ENCODE measurements around the gene FAM131A.

FAM131A gene

DNA sequence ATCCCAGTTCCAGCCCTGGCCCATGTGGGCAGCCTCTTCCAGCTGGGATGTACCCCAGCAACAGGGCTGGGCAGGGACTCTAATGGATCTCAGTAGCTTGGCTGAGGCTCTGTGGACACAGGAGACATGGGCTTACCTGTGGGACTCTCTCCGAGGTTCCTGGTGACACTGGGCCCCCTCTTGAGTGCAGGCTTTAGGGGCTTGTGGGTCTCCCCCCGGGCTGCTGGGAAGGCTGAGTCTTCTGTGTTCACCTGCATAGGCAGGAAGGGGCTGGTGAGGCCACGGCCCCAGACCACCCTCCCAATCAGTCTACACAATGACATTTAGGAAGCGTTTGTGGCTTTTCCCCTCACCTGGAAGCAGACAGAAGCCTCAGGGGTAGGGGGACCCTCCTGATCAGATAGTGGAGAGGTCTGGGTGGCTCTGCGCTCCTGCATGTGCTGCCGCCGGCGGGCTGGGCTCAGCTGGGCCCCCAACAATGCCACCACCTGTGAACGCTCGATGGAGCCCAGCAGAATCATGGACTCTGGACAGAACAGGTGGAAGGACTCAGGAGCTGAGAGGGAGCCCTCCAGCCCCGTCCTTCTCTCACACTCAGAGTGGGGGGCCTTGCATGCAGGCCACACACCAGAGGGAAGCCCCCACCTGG lies 15.6 kb downstream of the FAM131A start:
- TF ChIP-seq GATA2 (IDR thresholded peaks at IDR 0.05; ENCODE audit: low read depth, low read length): no peak
- TF ChIP-seq GATA3 (IDR thresholded peaks at IDR 0.05; ENCODE audit: low read depth, low read length): no peak

DNA sequence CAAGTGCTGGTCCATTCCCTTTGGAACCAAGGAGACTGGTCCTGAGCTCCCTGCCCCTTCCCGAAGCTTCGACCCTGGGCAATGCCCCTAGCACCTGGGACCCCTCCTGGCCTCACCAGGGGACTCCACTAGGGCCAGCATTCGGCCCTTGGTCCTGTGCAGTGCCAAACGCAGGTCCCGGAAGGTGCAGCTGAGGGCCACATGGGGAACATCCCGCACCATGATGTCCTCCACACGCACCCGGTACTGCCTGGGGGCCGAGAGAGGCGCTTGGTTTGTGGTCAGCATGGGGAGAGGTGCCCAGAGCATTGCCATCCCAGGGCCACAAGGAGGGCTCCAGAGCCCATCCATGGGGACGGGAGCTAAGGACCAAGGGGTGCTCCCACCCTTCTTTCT lies 16.1 kb downstream of the FAM131A start:
- TF ChIP-seq GATA2 (IDR thresholded peaks at IDR 0.05; ENCODE audit: low read depth, low read length): no peak
- TF ChIP-seq GATA3 (IDR thresholded peaks at IDR 0.05; ENCODE audit: low read depth, low read length): no peak

DNA sequence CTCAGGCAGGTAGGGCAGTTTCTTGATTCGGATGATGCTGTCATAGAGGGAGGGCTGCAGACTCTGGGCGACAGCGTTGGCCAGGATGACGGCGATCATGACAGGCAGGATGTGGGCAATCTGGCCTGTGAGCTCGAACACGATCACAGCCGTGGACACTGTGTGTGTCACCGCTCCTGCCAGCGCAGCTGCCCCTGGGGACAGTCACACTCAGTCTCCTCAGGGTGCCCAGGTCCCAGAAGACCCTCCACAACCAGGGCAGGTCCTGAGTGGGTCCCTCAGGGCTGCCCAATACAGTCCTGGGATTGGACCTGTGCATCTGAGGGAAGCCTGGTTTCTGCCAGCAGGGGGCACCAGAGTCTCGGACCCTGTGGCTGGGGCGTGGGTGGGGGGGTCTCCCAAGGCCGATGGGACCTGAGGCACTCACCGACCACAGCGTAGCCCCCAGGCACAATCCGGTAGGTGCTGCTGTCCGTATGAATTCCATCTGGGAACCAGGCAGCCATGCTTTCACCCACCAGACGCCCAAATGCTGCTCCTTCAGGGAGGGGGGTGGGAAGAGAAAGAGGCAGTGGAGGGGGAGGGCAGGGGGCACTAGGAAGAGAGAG lies 16.8 kb downstream of the FAM131A start:
- no peak for TF ChIP-seq GATA2 (IDR thresholded peaks at IDR 0.05; ENCODE audit: low read depth, low read length)
- TF ChIP-seq GATA3 (IDR thresholded peaks at IDR 0.05; ENCODE audit: low read depth, low read length): no peak

DNA sequence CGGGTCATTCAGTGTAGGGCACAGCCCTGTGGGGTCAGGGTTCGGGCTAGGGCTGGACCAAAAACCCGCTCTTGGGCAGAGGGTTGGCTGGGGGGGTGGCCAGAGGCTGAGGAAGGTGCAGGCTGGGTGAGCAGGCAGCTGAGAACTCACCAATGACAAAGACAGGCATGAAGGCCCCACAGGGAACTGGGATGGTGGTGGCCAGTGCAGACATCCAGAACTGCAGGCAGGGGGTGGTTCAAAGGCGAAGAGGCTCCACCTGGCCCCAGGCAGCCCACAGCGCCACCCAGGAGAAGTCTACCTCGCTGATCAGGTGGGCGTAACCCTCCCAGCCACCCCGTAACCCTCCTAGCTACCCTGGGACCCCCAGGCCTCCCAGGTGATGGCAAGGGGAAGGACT lies 17.4 kb downstream of the FAM131A start:
- TF ChIP-seq GATA3 (IDR thresholded peaks at IDR 0.05; ENCODE audit: low read depth, low read length): no peak
- TF ChIP-seq GATA2 (IDR thresholded peaks at IDR 0.05; ENCODE audit: low read depth, low read length): no peak

DNA sequence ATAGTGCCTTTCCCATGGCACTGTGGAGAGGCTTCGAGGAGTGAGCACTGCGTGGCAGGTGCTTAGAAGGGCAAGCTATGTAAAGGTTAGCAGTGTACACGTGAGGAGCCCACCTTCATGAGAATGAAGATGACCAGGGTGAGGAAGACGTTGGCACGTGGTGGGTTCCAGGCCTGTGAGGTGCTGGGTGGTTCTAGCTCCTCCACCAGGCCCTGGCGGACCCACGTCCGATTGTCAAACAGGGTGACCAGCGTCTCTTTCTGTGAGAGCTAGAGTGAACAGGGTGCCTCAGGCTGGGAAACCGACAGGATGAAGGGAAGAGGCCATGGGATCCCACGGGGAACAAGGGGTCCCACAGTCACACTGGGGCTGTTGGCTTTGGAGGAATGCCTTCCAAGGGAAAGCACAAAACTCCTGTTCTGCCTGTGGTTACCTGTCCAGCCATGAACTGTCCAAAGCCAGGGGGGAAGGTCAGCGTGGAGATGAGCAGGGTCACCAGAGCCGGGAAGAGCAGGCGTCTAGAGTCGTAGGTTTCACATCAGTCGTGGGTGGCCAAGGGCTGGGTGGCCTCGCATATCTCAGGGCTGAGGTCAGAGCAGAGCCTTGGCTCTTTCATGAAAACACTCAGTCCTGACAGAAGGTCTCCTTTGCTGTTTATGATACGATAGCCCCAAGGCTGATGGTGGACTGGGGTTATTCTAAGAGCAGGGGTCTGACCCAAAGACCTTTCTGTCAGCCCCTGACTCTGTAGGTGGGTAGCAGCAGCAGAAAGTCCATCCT lies 18.1 kb downstream of the FAM131A start:
- TF ChIP-seq GATA3 (IDR thresholded peaks at IDR 0.05; ENCODE audit: low read depth, low read length) (no peak), GATA2 (IDR thresholded peaks at IDR 0.05; ENCODE audit: low read depth, low read length) (no peak)

DNA sequence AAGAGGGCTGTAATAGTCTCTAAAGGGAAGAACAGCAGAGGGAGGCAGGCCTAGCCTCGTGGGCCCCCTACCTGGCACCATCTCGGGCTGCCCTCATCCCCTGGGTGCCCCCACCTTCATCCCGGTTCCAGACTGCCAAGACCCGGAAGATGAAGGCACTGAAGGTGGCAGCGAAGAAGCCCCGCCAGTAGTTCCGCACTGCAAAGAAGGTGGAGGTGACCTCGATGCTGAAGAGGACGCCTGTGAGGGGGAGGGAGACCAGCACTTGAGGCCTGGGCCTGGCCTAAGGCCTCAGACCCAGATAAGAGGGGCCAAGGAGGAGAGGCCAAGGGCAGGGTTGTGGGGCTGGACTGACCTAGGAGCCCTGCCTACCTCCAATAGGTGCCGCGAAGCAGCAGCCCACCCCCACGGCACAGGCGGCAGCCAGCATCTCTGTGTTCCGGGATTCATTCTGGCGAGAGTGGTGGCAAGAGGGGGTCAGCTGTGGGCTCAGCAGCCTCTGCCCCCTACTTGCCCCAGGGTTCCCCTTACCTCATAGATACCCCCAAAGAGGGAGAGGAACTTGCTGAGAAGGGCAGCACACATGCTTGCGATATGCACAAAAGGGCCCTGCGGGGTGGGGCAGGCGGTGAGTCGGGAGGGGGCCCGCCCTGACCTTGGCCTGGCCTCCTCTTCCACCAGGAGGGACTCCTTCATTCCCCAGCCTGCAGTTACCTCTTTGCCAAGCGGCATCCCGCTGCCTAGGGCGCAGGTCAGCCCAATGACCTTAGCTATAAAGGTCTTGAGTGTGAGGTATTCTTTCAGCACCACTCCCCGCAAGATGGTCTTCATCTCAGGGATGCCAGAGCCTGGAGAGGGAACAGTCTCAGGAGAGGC lies 20.1 kb downstream of the FAM131A start:
- TF ChIP-seq GATA3 (IDR thresholded peaks at IDR 0.05; ENCODE audit: low read depth, low read length): no peak
- no peak for TF ChIP-seq GATA2 (IDR thresholded peaks at IDR 0.05; ENCODE audit: low read depth, low read length)

DNA sequence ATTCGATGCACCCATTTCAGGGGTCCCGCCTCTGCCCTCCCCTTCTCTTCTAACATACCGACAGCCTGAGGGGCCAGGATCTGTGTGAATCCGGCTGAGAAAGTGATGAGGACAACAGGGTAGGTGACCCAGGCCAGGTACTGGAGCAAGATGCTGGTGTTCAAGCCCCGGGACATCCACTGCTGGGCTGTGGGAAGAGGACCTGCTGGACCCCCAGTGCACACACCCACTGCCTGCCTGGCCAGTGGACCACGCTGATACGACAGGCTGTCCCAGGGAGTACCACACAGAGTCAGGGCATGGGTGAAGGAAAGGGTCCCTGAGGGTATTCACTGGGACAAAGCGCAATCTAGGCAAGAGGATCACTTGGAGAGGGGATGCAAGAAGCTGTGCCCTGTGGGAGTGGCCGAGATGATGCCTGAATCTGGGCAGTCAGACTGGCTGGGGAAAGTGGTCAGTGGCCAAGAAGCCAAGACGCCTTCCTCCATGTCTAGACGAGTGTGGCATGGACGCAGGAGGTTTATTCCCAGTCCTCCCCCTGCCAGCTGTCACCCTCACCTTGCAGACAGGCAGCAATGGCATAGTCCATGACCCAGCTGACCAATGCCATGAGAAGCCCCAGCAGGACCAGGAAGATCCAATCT lies 20.8 kb downstream of the FAM131A start:
- TF ChIP-seq GATA3 (IDR thresholded peaks at IDR 0.05; ENCODE audit: low read depth, low read length) (no peak), GATA2 (IDR thresholded peaks at IDR 0.05; ENCODE audit: low read depth, low read length) (no peak)

DNA sequence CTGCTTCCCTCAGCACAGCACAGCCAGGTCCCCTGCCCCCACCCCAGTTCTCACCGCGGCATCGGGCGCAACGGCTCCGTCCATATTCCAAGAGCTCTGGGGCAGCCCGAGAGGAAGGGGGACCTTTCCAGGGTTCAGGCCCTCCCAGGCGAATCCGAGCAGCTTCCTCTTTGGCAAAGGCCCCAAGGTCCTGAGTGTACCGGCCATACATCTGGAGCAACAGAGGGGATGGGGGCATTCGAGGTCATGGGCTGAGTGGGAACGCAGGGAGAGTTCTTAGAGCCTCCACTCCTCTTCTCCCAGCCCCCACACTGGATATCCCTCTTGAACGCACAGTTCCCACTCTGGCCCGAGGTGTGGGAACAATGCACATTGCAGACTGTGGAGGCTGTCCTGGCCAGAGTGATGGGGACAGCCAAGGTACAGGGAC lies 21.5 kb downstream of the FAM131A start:
- TF ChIP-seq GATA2 (IDR thresholded peaks at IDR 0.05; ENCODE audit: low read depth, low read length) (no peak), GATA3 (IDR thresholded peaks at IDR 0.05; ENCODE audit: low read depth, low read length) (no peak)

DNA sequence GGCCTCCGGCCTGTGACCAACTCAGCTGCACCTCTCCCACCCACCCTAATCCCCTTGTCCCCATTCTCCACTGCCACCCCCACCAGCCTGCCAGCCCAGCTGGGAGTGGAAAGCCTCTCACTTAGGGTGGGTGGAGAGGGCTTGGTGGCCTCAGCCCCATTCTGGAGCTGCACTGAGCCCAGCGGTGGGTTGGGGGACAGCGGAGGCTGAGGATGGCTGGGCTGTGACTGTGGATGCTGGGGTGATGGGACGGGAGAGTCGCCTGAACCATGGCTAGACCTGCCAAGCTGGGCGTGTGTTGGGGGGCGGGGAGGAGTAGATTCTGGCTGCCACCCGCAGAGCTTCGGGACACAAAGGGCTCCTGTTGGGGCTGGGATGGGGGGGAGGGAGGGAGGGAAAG lies 22.2 kb downstream of the FAM131A start:
- TF ChIP-seq GATA3 (IDR thresholded peaks at IDR 0.05; ENCODE audit: low read depth, low read length) (no peak), GATA2 (IDR thresholded peaks at IDR 0.05; ENCODE audit: low read depth, low read length) (no peak)

DNA sequence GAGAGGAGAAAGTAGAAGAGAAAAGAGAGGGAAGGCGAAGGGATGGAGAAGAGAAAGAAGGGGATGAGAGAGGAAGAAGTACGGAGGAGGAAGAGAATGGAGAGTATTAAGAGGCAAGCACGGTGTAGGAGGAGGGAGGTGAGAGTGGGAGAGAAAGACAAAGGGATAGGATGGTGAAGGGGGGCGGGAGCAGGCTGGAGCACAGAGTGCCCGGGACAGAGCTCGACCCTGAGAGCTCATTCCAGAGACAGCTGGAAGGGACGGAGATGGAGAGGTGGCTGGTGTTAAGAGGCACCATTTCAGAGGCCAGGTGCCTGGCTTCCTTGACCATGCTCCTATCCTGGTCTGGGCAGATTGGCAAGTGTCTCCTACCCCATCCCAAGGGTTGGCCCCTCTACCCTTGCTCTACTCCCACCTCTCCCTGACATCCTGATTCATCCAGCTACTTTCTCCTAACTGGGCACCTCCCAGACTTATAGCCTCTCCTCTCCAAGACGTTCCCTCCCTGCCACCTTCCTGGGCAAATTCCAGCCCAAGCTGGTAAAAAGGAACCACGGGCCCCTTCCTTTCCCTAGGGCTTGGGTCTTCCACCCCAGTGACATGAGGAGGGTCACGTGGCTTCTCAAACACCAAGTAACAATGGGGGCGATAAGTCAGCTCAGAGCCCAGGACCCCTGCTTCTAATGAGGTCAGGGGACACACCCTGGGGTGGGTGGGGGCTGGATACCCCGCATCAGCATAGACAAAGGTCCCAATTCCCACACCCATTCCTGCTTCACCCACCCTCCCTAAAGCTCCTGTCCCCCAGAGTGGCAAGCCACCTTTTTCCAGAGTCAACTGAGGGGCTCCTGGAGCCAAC lies 22.9 kb downstream of the FAM131A start:
- no peak for TF ChIP-seq GATA2 (IDR thresholded peaks at IDR 0.05; ENCODE audit: low read depth, low read length)
- no peak for TF ChIP-seq GATA3 (IDR thresholded peaks at IDR 0.05; ENCODE audit: low read depth, low read length)

DNA sequence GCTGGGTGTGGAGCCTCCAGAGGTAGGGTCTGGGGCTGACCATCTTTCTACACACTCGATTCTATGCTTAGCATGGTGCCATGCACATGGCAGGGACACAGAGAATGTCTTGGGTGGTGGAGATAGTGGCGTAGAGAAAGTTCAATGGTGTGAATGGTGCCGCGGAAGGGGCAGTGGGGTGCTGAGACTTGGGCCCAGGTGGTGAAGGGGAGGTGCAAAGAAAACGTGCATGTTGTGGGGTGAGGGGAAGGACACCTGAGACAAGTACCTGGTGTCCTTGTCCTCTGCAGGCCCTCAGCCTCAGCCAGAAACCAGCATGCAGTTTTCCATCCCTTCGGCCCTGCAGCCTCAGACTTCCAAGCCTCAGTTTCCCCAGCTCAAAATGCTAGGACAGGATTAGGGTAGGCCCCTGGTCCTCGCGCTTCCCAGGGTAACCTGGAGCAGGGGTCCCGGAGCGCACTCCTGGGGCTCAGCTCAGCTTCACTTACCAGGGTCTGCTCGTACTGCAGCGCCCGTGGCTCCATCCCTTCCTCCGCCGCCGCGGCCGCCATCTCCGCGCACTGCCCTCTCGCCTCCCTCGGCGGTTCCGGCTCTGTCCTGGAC lies 23.6 kb downstream of the FAM131A start:
- TF ChIP-seq GATA2 (IDR thresholded peaks at IDR 0.05; ENCODE audit: low read depth, low read length): no peak
- no peak for TF ChIP-seq GATA3 (IDR thresholded peaks at IDR 0.05; ENCODE audit: low read depth, low read length)

DNA sequence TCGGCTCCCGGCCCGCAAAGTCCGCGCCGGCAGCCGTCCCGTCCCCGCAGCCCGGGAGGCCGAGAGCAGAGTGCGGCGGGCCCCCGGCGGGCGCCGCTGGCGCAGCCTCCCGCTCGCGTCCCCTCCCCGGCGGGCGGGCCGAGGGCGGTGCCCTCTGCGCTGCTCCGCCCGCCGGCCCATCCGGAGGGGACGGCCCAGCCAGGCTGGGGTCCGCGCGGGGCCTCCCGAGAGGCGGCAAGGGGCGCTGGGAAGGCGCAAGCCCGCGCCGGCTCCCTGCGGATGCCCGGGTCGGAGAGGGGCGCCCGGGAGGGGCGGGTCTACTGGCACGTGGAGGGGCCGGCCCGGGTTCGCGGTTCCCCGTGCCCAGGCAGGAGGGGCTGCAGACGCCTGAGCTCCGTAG lies 24.1 kb downstream of the FAM131A start, which contains the start of the genes CLCN2 and POLR2H:
CLCN2 (minus strand) TSS at position 74 of the 400 bp plus-strand sequence. CDS start 126 bp downstream, outside the sequence.
POLR2H (plus strand) TSS at position 179 of the 400 bp plus-strand sequence. CDS start 1,783 bp downstream, outside the sequence.
- no peak for TF ChIP-seq GATA3 (IDR thresholded peaks at IDR 0.05; ENCODE audit: low read depth, low read length)
- TF ChIP-seq GATA2 (IDR thresholded peaks at IDR 0.05; ENCODE audit: low read depth, low read length): no peak
